ENCODE results near the gene FBXW11.

- TF ChIP-seq CTCF (IDR thresholded peaks at IDR 0.05): no peak
- no peak for TF ChIP-seq POLR2A (IDR thresholded peaks at IDR 0.05)
These were observed 17.2 kb downstream of the FBXW11 start for GRCh38 chr5:171989276-171989675.
